GM18499 (cell line): Measurements from ENCODE around the gene BRI3.
A peak's percentile ranks its signal among the peaks of the same experiment; 100 is the strongest.

Experiments
- ATAC-seq: cut with Tn5 transposase; IDR thresholded peaks from one replicate; pipeline ENCODE4 v1.9.1; 2021; ENCODE audit warnings: moderate number of reproducible peaks; ENCODE audit not compliant: insufficient read depth, unreplicated experiment

The BRI3 gene, protein sequence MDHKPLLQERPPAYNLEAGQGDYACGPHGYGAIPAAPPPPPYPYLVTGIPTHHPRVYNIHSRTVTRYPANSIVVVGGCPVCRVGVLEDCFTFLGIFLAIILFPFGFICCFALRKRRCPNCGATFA

DNA sequence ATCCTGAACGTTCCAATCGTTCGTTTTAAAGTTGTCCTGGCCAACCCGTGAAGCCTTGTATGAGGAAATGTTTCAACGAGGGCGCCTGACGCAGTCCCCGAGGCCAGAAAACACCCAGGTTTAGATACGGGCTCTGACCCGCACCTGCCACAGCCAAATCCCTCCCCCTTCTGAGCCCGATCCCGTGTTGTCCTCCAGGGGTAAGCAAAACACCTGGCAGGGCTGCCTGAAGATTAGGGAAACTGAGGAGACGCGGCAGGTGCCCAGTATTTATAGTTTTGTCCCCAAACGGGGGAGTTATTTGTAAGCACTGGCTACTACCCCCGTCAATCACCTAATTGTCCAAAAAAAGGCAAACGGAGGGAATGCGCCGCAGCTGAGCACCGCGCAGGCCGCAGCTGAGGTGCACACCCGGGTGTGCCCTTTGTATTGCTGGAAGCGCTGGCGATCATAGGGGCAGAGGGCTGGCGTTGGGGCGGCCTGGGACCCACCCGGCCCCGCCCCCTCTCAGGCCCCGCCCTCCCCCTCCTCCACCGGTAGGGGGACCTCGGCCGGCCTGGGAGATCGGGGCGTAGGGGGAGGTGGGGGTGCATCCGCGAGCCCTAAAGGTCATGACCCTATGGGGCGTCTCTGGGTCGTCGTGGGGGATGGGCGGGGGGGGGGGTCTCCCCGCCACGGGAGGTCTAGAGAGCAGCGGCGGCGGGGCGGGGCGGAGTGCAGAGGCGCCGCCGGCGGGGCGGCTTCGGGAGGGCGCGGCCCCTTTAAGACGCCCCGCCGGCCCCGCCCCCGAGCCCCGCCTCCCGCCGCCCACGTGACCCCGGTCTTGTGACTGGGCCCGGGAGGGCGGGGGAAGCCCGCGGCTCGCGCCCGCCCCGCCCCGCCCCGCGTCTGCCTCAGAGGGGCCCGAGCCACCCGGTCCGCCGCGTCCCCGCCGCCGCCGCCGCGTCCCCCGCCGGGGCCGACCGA is at the start of gene BRI3:
BRI3 (plus strand) TSS at position 896 of the 966 bp plus-strand sequence. CDS start 110 bp downstream, outside the sequence.
- peak; percentile 45 for ATAC-seq

- ATAC-seq, result no peak
Measured at GRCh38 chr7:98232263-98232585, 49.3 kb upstream of the BRI3 start.

GRCh38 chr7:98232799-98233198 is 48.7 kb upstream of the BRI3 start:
- no peak for ATAC-seq

- ATAC-seq, result no peak
Measured at GRCh38 chr7:98233219-98234070, 48.0 kb upstream of the BRI3 start.

DNA sequence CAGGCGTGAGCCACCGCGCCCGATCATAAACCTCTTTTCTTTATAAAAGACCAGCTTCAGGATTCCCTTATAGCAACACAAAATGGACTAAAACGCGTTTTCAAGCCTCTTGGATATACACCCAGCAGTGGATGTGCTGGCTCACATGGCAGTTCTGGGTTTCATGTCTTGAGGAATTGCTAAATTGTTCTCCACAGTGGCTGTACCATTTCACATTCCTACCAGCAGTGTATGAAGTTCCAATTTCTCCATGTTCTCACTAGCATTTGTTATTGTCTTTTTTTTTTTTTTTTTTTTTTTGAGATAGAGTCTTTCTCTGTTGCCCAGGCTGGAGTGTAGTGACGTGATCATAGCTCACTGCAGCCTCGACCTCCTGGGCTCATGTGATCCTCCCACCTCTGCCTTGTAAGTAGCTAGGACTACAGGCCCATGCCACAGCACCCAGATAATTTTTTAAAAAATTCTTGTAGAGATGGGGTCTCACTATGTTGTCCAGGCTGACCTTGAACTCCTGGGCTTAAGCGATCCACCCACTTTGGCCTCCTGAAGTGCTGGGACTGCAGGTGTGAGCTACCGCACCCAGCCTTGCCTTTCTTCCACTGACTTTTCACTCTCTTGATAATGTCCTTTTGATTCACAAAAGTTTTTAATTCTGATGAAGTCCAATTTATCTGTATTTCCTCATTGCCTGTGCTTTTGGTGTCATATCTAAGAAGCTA is 46.9 kb upstream of the BRI3 start:
- ATAC-seq, result no peak

GRCh38 chr7:98235901-98236300 is 45.6 kb upstream of the BRI3 start:
- no peak for ATAC-seq

DNA sequence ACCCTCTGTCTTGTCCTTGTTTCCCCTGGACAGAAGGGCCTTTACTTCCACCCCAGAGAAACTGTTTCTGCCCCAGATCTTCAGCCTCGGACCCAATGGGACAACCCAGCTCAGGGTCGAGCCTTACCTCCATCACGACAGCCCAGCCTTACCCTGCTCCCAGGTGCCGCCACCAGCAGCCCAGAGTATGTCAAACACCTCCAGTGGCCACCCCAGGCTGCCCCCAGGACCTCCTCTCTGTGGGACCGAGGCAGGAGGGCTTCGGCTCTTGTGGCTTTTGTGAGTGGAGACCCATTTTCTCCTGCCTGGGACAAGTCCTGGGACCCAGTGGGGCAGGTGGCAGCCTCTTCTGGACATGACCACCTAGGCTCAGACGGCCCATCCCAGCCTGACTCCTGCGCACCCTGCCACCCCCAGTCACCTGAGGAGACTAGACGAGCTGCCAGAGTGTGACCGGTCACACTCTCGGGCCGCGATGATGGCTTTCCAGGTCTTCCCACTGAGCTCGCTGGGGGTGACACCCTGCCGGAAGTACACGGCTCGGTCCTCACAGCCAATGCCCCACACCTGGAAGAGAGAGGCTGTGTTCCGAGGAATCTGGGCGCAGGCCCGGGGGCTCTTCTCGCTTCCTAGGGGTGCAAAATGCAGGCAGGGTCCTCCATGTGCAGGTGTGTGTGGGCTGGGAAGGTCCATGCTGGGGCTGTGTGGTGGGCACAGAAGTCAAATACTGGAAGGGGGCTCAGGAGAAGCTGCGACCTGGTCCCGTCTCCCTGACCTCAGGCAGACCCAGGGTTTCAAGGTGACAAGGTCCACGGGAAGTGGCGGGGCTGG is 44.9 kb upstream of the BRI3 start:
- ATAC-seq, result no peak

- no peak for ATAC-seq
Measured at GRCh38 chr7:98238076-98238475, 43.4 kb upstream of the BRI3 start.

DNA sequence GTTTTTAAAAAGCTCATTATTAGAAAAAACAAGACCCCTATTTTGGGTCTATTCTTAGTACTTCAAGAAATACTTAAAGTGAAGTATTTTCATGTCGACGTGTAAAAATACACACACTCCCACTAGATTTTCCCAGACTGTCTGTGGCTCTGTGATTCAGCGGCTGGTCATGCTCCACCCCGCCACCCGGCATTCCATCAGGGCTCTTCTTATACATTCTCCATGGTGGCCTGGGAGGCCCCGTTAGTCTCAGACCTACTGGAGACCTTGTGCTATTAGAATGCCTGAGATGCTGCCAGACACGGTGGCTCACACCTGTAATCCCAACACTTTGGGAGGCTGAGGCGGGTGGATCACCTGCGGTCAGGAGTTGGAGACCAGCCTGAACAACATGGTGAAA is 42.5 kb upstream of the BRI3 start:
- ATAC-seq, result no peak

GRCh38 chr7:98240961-98241673 is 40.4 kb upstream of the BRI3 start:
- ATAC-seq, result no peak

DNA sequence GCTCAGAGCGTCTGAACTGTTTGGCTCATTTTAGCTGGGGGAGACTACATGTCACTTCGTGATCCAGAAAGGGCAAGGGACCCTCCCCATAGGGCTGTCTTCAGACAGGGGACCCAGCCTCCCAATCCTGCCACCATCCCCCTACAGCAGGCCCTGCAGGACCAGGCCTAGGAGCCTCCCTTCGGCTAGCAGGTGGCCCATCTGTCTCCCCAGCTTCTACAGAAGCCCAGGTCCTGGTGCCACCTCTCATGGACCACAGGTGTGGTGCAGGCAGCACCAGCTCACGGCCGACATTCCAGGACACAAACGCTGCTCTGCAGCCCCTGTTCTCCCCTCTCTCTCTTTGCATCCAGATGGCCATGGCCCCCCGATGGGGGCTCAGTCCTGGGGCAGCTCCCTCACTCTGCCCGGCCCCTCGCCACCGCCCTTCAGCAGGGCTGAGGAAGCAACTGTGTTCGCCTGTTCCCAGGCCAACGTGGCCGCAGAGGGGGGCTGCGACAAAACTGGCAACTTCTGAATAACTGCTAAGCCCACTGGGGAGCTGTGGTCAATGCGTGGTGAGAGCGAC is 39.7 kb upstream of the BRI3 start:
- no peak for ATAC-seq

DNA sequence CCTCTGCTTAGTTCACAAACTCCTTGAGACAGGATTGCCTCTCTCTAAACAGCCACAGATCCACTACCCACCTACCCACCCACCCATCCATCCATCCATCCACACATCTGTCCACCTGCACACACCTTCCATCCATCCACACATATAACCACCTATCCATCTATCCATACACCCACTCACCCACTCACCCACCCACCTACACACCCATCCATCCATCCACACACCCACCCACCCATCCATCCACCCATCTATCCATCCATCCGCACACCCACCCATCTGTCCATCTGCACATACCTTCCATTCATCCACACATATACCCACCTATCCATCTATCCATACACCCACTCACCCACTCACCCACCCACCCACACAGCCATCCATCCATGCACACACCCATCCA is 39.1 kb upstream of the BRI3 start:
- ATAC-seq, result no peak

- no peak for ATAC-seq
Measured at GRCh38 chr7:98242934-98243333, 38.6 kb upstream of the BRI3 start.

DNA sequence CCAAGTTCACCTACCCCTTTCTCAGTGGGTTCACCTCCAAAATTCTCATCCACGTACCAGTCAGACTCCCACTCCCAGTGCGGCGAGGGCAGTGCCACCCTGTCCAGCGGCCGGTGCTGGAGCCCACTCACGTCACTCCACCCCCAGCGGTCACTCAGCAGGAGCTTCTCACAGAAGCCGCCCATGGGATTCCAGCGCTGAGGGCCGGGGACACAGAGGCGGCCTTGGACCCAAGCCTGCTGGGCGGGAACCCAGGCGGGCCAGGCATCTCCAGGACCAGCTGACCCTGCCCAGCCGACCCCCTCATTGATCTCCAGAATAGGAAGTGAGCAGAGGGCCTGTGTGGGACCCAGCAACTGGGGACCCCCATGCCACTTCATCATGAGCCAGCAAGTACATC is 36.6 kb upstream of the BRI3 start:
- no peak for ATAC-seq

- no peak for ATAC-seq
Measured at GRCh38 chr7:98248156-98248555, 33.3 kb upstream of the BRI3 start.

DNA sequence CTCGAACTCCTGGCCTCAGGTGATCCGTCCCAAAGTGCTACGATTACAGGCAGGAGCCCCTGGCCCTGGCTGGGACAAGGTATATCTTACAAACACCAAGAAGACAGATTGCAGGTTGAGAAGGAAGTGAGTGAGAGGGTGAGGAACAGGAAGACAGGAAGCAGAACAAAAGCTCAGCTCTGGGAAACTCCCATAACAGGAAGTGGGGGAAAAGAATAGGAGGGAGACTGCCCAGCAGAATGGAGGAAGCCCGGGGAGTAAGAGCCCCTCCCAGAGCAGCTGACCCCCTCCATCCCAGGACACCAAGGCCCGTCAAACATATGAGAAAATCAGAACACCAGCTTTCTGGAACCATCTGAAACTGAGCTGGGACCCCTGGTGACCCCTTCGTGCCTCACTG is 32.4 kb upstream of the BRI3 start:
- ATAC-seq, result no peak

DNA sequence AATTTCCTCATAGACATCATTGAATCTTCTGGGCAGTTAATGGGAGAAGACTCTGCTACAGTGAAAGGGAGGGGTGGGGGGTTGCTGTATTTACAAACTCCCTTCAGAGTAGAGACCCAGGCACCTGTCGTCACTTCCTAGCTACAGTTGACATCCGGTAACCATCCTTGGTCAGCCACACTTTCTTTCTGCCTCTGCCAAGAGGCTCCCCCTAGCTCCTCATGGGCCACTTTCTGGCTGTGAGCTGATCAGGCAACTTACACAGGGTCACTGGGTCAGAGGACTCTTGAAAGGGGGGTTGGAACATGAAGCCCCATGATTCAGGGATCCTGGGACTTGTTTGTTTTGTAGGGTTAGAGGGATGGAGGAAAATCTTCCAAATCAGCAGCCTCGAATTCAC is 30.7 kb upstream of the BRI3 start:
- ATAC-seq, result no peak

DNA sequence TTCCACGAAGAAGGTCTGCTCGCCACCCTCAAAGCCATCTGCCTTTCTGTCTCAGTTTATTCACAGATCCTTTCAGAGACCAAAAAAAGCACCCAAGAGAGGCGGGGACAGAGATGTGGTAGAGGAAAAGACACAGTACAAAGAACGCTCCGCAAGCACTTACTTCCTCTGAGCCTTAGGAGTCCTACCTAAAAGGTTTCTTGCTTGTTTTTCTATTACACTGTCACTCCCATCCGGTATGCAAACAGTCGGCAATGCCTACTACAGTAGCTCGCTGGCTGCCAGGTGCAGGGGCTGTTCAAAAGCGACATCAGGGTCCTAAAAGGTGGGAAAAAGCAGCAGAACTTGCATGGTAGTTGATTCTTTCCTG is 30.3 kb upstream of the BRI3 start:
- ATAC-seq, result no peak
